Breast epithelium (tissue), 4 donors: Measurements from ENCODE around the gene ASAP2. TPM values are rescaled to one million over a fixed set of nuclear protein-coding genes. Genes with fewer than 3 reads are reported as not detected.
A peak's percentile ranks its signal among the peaks of the same experiment; 100 is the strongest.

Source experiments
- DNase-seq, 2 donors: peaks; one replicate each; pipeline ENCODE4 v3.0.0-alpha.2; 2019; ENCODE audit warnings: low spot score in 2 of 2
- H3K27ac ChIP-seq, 2 donors: fragments of 200-600 bp; sonication (generic) in 1 of 2; one replicate each; pipeline ENCODE4 v1.5.1; 2016 to 2019; ENCODE audit warnings: mild to moderate bottlenecking in 1 of 2
- H3K27me3 ChIP-seq, 2 donors: fragments of 200-600 bp; sonication (generic) in 1 of 2; one replicate each; pipeline versions ENCODE4 v1.5.1 to v1.6.0; 2017 to 2019; ENCODE audit warnings: control low read depth in 1 of 2, mild to moderate bottlenecking in 1 of 2
- H3K36me3 ChIP-seq: fragments of 200-600 bp; one replicate; pipeline ENCODE4 v1.5.1; 2019
- H3K4me1 ChIP-seq, 2 donors: fragments of 200-600 bp; sonication (generic); one replicate each; pipeline ENCODE4 v1.5.1; 2016 to 2019; ENCODE audit warnings: control low read depth in 1 of 2
- H3K4me3 ChIP-seq, 3 donors: fragments of 200-600 bp; sonication (generic); 1 replicate in 2 of 3; 2 replicates in 1 of 3; pipeline ENCODE4 v1.5.1; 2016 to 2019; ENCODE audit warnings: mild to moderate bottlenecking in 3 of 3, moderate library complexity in 2 of 3
- H3K9me3 ChIP-seq, 2 donors: fragments of 200-600 bp; sonication (generic) in 1 of 2; one replicate each; pipeline ENCODE4 v1.5.1; 2016 to 2019; ENCODE audit warnings: control low read depth in 1 of 2
- CTCF ChIP-seq, 3 donors: fragments of 450-650 bp; IDR thresholded peaks; one replicate each; pipeline ENCODE4 v1.5.1; 2016 to 2017; ENCODE audit warnings: antibody characterized with exemption in 3 of 3, mild to moderate bottlenecking in 3 of 3, moderate library complexity in 3 of 3
- POLR2A ChIP-seq: fragments of 450-650 bp; IDR thresholded peaks from one replicate; pipeline ENCODE4 v1.6.1; 2016; ENCODE audit warnings: antibody characterized with exemption, mild to moderate bottlenecking, moderate library complexity
- POLR2AphosphoS5 ChIP-seq, 3 donors: sonication (generic); formaldehyde crosslinking; IDR thresholded peaks; one replicate each; pipeline ENCODE4 v1.6.1; 2017; ENCODE audit warnings: antibody characterized with exemption in 3 of 3
- intact Hi-C: fragments of 100-400 bp; cut with DNase I; formaldehyde crosslinking; loops from one replicate; pipeline ENCODE4 v1.15.1; 2023; ENCODE audit warnings: low total_unique reads
- total RNA-seq, 3 donors: library from RNA; depleted of rRNA; stranded (reverse); fragments of >200 nt; gene quantifications; one replicate each; pipeline ENCODE4 v1.1.0, GENCODE V29; 2016

Gene ASAP2
- total RNA-seq, 3 donors from 2014 or later, result 14.5 to 24.2 (median 21.0) TPM

GRCh38 chr2:9187620-9188214, 18.9 kb upstream of the ASAP2 start:
- no peak for DNase-seq
- peaks cover 0 to 4% of the 10 kb centered on the region in 2 donors for H3K4me1 ChIP-seq
- TF ChIP-seq CTCF (IDR thresholded peaks at IDR 0.05) (no peak), POLR2AphosphoS5 (IDR thresholded peaks at IDR 0.05) (no peak), POLR2A (no peak)
- H3K9me3 ChIP-seq, result no peaks in the 10 kb centered on the region
- no peaks in the 10 kb centered on the region for H3K36me3 ChIP-seq
- H3K27me3 ChIP-seq, result no peaks in the 10 kb centered on the region
- no peak overlapping the region for H3K27ac ChIP-seq
- no peak overlapping the region for H3K4me3 ChIP-seq
- intact Hi-C loops, result no loop called here

GRCh38 chr2:9188823-9189222, 17.8 kb upstream of the ASAP2 start:
- H3K4me1 ChIP-seq, result peaks cover 0 to 4% of the 10 kb centered on the region in 2 donors
- no peak for DNase-seq
- TF ChIP-seq POLR2A (no peak), POLR2AphosphoS5 (IDR thresholded peaks at IDR 0.05) (no peak), CTCF (IDR thresholded peaks at IDR 0.05) (no peak)
- intact Hi-C loops, result no loop called here
- no peak overlapping the region for H3K27ac ChIP-seq
- no peaks in the 10 kb centered on the region for H3K9me3 ChIP-seq
- H3K36me3 ChIP-seq, result no peaks in the 10 kb centered on the region
- no peaks in the 10 kb centered on the region for H3K27me3 ChIP-seq
- no peak overlapping the region for H3K4me3 ChIP-seq

GRCh38 chr2:9189901-9190300, 16.7 kb upstream of the ASAP2 start:
- H3K27ac ChIP-seq, result no peak overlapping the region

GRCh38 chr2:9191041-9191481, 15.6 kb upstream of the ASAP2 start:
- intact Hi-C loops, result no loop called here
- H3K4me1 ChIP-seq, result peaks cover 0 to 4% of the 10 kb centered on the region in 2 donors
- TF ChIP-seq POLR2AphosphoS5 (IDR thresholded peaks at IDR 0.05), result no peak
- no peaks in the 10 kb centered on the region for H3K36me3 ChIP-seq
- no peak overlapping the region for H3K4me3 ChIP-seq
- H3K9me3 ChIP-seq, result no peaks in the 10 kb centered on the region
- peak; percentile 68 to 79 for DNase-seq
- no peaks in the 10 kb centered on the region for H3K27me3 ChIP-seq
- peak overlapping the region; percentile 45 to 62 for H3K27ac ChIP-seq

More at GRCh38 chr2:9189901-9190300, 16.7 kb upstream of the ASAP2 start:
- H3K4me1 ChIP-seq, result peaks cover 0 to 4% of the 10 kb centered on the region in 2 donors
- no peaks in the 10 kb centered on the region for H3K27me3 ChIP-seq
- TF ChIP-seq CTCF (IDR thresholded peaks at IDR 0.05) (no peak), POLR2AphosphoS5 (IDR thresholded peaks at IDR 0.05) (no peak), POLR2A (no peak)
- no peak overlapping the region for H3K4me3 ChIP-seq
- intact Hi-C loops, result no loop called here
- H3K36me3 ChIP-seq, result no peaks in the 10 kb centered on the region
- H3K9me3 ChIP-seq, result no peaks in the 10 kb centered on the region
- DNase-seq, result no peak

- intact Hi-C loops, result no loop called here
- no peak for DNase-seq
- Histone ChIP-seq H3K9me3 (no peaks in the 10 kb centered on the region), H3K36me3 (no peaks in the 10 kb centered on the region), H3K4me1 (peaks cover 0 to 4% of the 10 kb centered on the region in 2 donors), H3K4me3 (no peak overlapping the region), H3K27ac (peak overlapping the region in 1 of 2 donors; percentile 28), H3K27me3 (no peaks in the 10 kb centered on the region)
- TF ChIP-seq POLR2AphosphoS5 (IDR thresholded peaks at IDR 0.05) (no peak), POLR2A (no peak), CTCF (IDR thresholded peaks at IDR 0.05) (no peak)
Measured at GRCh38 chr2:9192712-9193111, 13.9 kb upstream of the ASAP2 start.
